ENCODE results near the gene KITLG. TPM values are rescaled to one million over a fixed set of nuclear protein-coding genes. Genes with fewer than 3 reads are reported as not detected.
A peak's percentile ranks its signal among the peaks of the same experiment; 100 is the strongest.

KITLG gene
- total RNA-seq, 1 experiment from 2014 or later, result 14.9 TPM

GRCh38 chr12:88604646-88605045, 24.4 kb upstream of the KITLG start:
- H3K4me2 ChIP-seq (ENCODE audit: low read length), result no peak overlapping the region
- H3K4me3 ChIP-seq (ENCODE audit: low read length), result no peak overlapping the region
- CTCF ChIA-PET, result no interaction called here
- H3F3A ChIP-seq (ENCODE audit: low read length, unreplicated experiment), result no peaks in the 10 kb centered on the region
- TF ChIP-seq EZH2 (IDR thresholded peaks at IDR 0.05; ENCODE audit: low read length, unreplicated experiment) (no peak), EZH2phosphoT487 (IDR thresholded peaks at IDR 0.05; ENCODE audit: borderline replicate concordance, low read length) (no peak), CTCF (conservative IDR thresholded peaks at IDR 0.05; ENCODE audit: low read depth, low read length) (no peak)
- H3K4me1 ChIP-seq (ENCODE audit: insufficient read depth, low read length), result peaks cover 13% of the 10 kb centered on the region
- no peaks in the 10 kb centered on the region for H3K9me2 ChIP-seq (replicated peaks; ENCODE audit: low read length)
- no peaks in the 10 kb centered on the region for H3K9me3 ChIP-seq (ENCODE audit: low read length)
- no peak overlapping the region for H3K9ac ChIP-seq (ENCODE audit: low read length)
- no peaks in the 10 kb centered on the region for H3K79me2 ChIP-seq (ENCODE audit: low read length)
- POLR2A ChIA-PET (ENCODE audit: unreplicated experiment), result no interaction called here
- ATAC-seq, result no peak
- H2AFZ ChIP-seq (ENCODE audit: low read length), result no peak overlapping the region
- intact Hi-C loops (cut with micrococcal nuclease), result no loop called here
- no peaks in the 10 kb centered on the region for H4K20me1 ChIP-seq (ENCODE audit: low read length)
- no peak overlapping the region for H3K27ac ChIP-seq (ENCODE audit: low read length)
- no peaks in the 10 kb centered on the region for H3K27me3 ChIP-seq (ENCODE audit: low read length)
- no TSS peak for BruUV-seq (replicated peaks)
- DNase-seq, result no peak
- no peaks in the 10 kb centered on the region for H3K36me3 ChIP-seq (ENCODE audit: low read depth, low read length)

- TF ChIP-seq EZH2 (IDR thresholded peaks at IDR 0.05; ENCODE audit: low read length, unreplicated experiment) (no peak), CTCF (conservative IDR thresholded peaks at IDR 0.05; ENCODE audit: low read depth, low read length) (no peak), EZH2phosphoT487 (IDR thresholded peaks at IDR 0.05; ENCODE audit: borderline replicate concordance, low read length) (no peak)
- no peaks in the 10 kb centered on the region for H4K20me1 ChIP-seq (ENCODE audit: low read length)
- H3K4me1 ChIP-seq (ENCODE audit: insufficient read depth, low read length), result peaks cover 13% of the 10 kb centered on the region
- H2AFZ ChIP-seq (ENCODE audit: low read length), result 0 out of 2 replicates have a peak overlapping the region, but pooled peaks have one; percentile 4
- H3K27ac ChIP-seq (ENCODE audit: low read length), result no peak overlapping the region
- POLR2A ChIA-PET (ENCODE audit: unreplicated experiment), result no interaction called here
- ATAC-seq (peak; percentile 90), DNase-seq (peak; percentile 78)
- H3K36me3 ChIP-seq (ENCODE audit: low read depth, low read length), result no peaks in the 10 kb centered on the region
- no peaks in the 10 kb centered on the region for H3K9me2 ChIP-seq (replicated peaks; ENCODE audit: low read length)
- no peaks in the 10 kb centered on the region for H3K9me3 ChIP-seq (ENCODE audit: low read length)
- no peaks in the 10 kb centered on the region for H3F3A ChIP-seq (ENCODE audit: low read length, unreplicated experiment)
- no peak overlapping the region for H3K9ac ChIP-seq (ENCODE audit: low read length)
- no TSS peak for BruUV-seq (replicated peaks)
- no peak overlapping the region for H3K4me3 ChIP-seq (ENCODE audit: low read length)
- no peaks in the 10 kb centered on the region for H3K27me3 ChIP-seq (ENCODE audit: low read length)
- no peaks in the 10 kb centered on the region for H3K79me2 ChIP-seq (ENCODE audit: low read length)
- CTCF ChIA-PET, result interaction anchor here (0.5 kb wide), 1 partner anchor 21 kb away, joined by 4 read pairs; no protein-coding TSS in a partner anchor
- peak overlapping the region; percentile 20; the same call in 1 of the 2 replicates for H3K4me2 ChIP-seq (ENCODE audit: low read length)
- intact Hi-C loops (cut with micrococcal nuclease), result no loop called here
Measured at GRCh38 chr12:88600272-88600671, 20.0 kb upstream of the KITLG start.

- POLR2A ChIA-PET (ENCODE audit: unreplicated experiment), result no interaction called here
- Histone ChIP-seq H3K9me2 (replicated peaks; ENCODE audit: low read length) (no peaks in the 10 kb centered on the region), H3K4me3 (ENCODE audit: low read length) (no peak overlapping the region), H3K27me3 (ENCODE audit: low read length) (no peaks in the 10 kb centered on the region), H3K36me3 (ENCODE audit: low read depth, low read length) (no peaks in the 10 kb centered on the region), H4K20me1 (ENCODE audit: low read length) (no peaks in the 10 kb centered on the region), H3K27ac (ENCODE audit: low read length) (no peak overlapping the region), H3K9me3 (ENCODE audit: low read length) (no peaks in the 10 kb centered on the region), H2AFZ (ENCODE audit: low read length) (no peak overlapping the region), H3K4me1 (ENCODE audit: insufficient read depth, low read length) (peaks cover 13% of the 10 kb centered on the region), H3K79me2 (ENCODE audit: low read length) (no peaks in the 10 kb centered on the region), H3K4me2 (ENCODE audit: low read length) (no peak overlapping the region), H3F3A (ENCODE audit: low read length, unreplicated experiment) (no peaks in the 10 kb centered on the region), H3K9ac (ENCODE audit: low read length) (no peak overlapping the region)
- BruUV-seq (replicated peaks), result no TSS peak
- CTCF ChIA-PET, result no interaction called here
- DNase-seq (no peak), ATAC-seq (no peak)
- intact Hi-C loops (cut with micrococcal nuclease), result no loop called here
- no peak for TF ChIP-seq EZH2phosphoT487 (IDR thresholded peaks at IDR 0.05; ENCODE audit: borderline replicate concordance, low read length)
- no peak for TF ChIP-seq EZH2 (IDR thresholded peaks at IDR 0.05; ENCODE audit: low read length, unreplicated experiment)
- no peak for TF ChIP-seq CTCF (conservative IDR thresholded peaks at IDR 0.05; ENCODE audit: low read depth, low read length)
Measured at GRCh38 chr12:88597365-88597764, 17.1 kb upstream of the KITLG start.

All from PC-3 (cell line).